Endothelial cell of umbilical vein (primary cell): Measurements from ENCODE around the gene MED23.

Experiments used
- EZH2 ChIP-seq: IDR thresholded peaks from 2 replicates; pipeline ENCODE4 v1.6.1; 2012; ENCODE audit warnings: borderline replicate concordance, low read depth, mild to moderate bottlenecking, moderate library complexity, low read length, inconsistent platforms; ENCODE audit not compliant: severe bottlenecking
- FOS ChIP-seq: IDR thresholded peaks from 2 replicates; pipeline ENCODE4 v1.6.1; 2011; ENCODE audit warnings: mild to moderate bottlenecking, low read length, moderate library complexity, borderline replicate concordance; ENCODE audit not compliant: insufficient read depth
- GATA2 ChIP-seq: IDR thresholded peaks from 2 replicates; pipeline ENCODE4 v1.7.0; 2011; ENCODE audit warnings: low read depth, mild to moderate bottlenecking, moderate library complexity, mixed read lengths, low read length; ENCODE audit not compliant: insufficient read length, insufficient read depth
- JUN ChIP-seq: IDR thresholded peaks from 2 replicates; pipeline ENCODE4 v1.6.1; 2011; ENCODE audit warnings: borderline replicate concordance, low read depth; ENCODE audit not compliant: insufficient read length, insufficient read depth
- MYC ChIP-seq: IDR thresholded peaks from one replicate; pipeline ENCODE4 v1.6.1; 2011; ENCODE audit warnings: mild to moderate bottlenecking, low read depth, low read length
- POLR2A ChIP-seq: IDR thresholded peaks from 2 replicates; pipeline ENCODE4 v1.6.1; 2012; ENCODE audit warnings: low read depth, mild to moderate bottlenecking, control low read depth, low read length
- POLR2AphosphoS5 ChIP-seq: IDR thresholded peaks from 2 replicates; pipeline ENCODE4 v1.6.1; 2012; ENCODE audit warnings: low read depth, mild to moderate bottlenecking, control low read depth, low read length, moderate library complexity; ENCODE audit not compliant: insufficient read depth
- TF ChIP-seq, protein P1 (sequence below), 2 donors: IDR thresholded peaks; 1 replicate in 1 of 2; 2 replicates in 1 of 2; pipeline ENCODE4 v1.5.1; 2011; ENCODE audit warnings: low read length in 2 of 2, mild to moderate bottlenecking in 2 of 2, moderate library complexity in 2 of 2, control low read depth in 1 of 2, inconsistent platforms in 1 of 2, low read depth in 1 of 2; ENCODE audit not compliant: insufficient read depth in 1 of 2; ENCODE audit errors: extremely low read depth in 1 of 2
- TF ChIP-seq, protein P2 (sequence below): IDR thresholded peaks from 2 replicates; pipeline ENCODE4 v1.6.1; 2011; ENCODE audit not compliant: insufficient read depth, insufficient read length

DNA sequence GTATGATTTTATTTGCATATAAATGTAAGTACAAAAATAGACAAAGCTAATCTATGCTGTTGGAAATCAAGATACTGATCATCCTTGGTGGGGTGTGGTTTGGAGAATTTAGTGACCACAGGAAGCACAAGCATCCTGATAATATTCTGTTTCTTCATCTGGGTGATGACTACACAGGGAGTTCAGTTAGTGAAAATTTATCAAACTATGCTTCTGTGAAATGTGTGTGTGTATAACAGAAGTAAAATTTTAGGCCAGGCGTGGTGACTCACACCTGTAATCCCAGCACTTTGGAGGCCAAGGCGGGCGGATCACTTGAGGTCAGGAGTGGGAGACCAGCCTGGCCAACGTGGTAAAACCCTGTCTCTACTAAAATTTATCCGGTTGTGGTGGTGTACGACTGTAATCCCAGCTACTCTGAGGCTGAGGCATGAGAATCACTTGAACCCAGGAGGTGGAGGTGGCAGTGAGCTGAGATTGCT lies 29.6 kb upstream of the MED23 start:
- TF ChIP-seq, protein P1, sequence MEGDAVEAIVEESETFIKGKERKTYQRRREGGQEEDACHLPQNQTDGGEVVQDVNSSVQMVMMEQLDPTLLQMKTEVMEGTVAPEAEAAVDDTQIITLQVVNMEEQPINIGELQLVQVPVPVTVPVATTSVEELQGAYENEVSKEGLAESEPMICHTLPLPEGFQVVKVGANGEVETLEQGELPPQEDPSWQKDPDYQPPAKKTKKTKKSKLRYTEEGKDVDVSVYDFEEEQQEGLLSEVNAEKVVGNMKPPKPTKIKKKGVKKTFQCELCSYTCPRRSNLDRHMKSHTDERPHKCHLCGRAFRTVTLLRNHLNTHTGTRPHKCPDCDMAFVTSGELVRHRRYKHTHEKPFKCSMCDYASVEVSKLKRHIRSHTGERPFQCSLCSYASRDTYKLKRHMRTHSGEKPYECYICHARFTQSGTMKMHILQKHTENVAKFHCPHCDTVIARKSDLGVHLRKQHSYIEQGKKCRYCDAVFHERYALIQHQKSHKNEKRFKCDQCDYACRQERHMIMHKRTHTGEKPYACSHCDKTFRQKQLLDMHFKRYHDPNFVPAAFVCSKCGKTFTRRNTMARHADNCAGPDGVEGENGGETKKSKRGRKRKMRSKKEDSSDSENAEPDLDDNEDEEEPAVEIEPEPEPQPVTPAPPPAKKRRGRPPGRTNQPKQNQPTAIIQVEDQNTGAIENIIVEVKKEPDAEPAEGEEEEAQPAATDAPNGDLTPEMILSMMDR (IDR thresholded peaks at IDR 0.05; ENCODE audit: extremely low read depth in 1 of 2, insufficient read depth in 1 of 2, low read depth in 1 of 2, low read length in 2 of 2): no peak
- TF ChIP-seq, protein P2, sequence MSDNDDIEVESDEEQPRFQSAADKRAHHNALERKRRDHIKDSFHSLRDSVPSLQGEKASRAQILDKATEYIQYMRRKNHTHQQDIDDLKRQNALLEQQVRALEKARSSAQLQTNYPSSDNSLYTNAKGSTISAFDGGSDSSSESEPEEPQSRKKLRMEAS: no peak
- TF ChIP-seq POLR2A (no peak), POLR2AphosphoS5 (no peak), FOS (no peak), EZH2 (no peak), JUN (no peak), GATA2 (no peak), MYC (no peak)
